ENCODE data around the gene PLCB1.
"Not testable (repeated sequence)": the region's sequence is repeated elsewhere in the genome, so short reads cannot be mapped to it uniquely, and the experiment has no call there.

PLCB1 gene

DNA sequence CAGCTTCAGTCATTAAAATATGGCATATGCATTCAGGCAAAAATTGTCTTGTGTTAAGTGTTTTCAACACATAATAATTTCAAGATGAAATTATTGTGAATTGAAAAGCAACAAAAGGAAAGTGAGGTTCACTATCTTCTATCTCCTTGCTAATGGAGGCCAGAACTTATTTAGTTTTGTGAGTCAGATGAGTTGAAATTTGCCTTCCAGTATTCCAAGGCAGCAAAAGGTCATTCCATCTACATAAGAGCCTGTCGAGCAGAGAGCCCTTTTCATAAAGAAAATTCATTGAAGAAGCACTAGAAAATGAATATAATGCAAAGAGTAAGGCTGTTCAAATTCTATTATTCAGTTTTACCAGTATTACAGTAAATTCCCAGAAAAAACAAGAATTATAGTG, 274.3 kb downstream of the PLCB1 start:
- no peak for DNase-seq (ENCODE audit: low read depth)

DNA sequence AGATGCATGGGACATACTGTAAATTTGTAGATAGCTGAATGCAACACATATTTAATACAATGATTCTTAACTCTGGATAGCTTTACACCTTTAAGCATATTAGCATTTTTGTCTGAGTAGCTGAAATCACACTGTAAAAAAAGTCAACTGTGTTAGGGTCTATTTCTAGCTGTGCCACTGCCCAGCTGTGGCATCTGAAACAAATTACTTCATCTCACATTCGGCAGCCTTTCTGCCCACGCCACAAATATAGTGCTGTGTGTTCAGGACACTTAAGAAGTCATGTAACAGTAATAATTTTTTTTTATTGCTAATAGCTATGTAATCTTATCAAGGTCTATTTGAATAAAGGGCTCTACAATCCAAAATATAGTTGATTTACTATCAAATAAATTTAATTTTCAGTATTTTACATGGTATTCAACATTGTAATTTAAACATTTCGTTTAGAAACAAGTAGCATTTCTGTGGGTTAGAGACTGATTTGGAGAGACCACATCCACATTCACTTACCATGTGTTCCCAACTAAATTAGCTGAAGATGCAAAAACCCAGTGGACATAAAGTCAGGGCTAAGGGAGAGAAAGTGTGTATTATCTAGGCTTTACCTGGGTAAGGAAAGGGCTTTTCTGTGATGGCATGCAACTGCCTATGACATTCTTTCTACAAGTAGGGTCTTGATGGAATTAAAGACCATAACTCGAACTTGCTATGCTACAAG, 276.7 kb downstream of the PLCB1 start:
- no peak for DNase-seq (ENCODE audit: low read depth)

DNA sequence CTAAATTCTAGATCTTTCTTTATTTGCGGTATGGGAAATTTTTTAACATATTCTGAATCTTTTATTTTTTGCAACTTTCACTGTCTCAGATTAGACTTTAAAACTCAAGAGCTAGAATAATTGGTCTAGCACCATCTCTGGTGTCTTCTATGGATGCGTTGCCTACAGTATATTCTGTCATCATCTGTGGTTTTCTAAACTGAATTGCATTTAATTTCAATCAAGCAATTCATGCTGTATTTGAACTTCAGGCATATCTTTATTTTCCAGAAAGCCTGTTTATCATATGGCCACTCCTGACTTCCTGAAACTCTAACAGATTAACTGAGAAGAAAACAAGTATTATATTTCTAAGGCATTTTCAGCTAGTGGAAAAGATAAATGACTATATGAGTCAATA, 281.6 kb downstream of the PLCB1 start:
- DNase-seq (ENCODE audit: low read depth): no peak

DNA sequence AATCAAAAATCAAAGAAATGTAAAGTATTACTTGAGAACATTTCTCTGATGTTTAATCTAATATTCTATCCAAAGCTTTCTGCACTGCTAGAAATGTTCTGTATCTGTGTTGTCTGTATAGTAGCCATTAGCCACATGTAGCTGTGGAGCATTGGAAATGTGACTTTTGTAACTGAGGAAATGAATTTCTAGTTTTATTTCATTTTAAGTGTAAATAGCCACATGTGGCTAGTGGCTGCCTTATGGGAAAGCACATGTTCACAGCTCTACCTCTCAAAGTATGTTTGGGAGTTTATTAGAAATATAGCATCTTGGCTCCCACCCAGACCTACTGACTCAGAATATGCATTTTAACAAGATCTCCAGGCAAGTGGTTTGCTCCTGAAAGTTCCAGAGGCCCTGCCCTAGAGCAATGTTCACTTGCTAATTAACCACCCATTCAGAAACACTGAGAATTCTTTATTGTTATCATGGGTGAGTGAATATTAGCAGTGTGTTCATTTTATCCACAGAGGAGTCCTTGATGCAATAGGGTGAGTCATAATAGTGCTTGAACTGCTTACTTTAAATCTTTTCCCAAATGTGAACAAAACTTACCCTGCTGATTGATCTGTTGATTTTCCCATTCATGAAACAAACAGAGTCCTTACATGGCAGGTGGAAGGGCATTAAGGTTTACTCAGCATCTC, 282.7 kb downstream of the PLCB1 start:
- peak; percentile 62 for DNase-seq (ENCODE audit: low read depth)

DNA sequence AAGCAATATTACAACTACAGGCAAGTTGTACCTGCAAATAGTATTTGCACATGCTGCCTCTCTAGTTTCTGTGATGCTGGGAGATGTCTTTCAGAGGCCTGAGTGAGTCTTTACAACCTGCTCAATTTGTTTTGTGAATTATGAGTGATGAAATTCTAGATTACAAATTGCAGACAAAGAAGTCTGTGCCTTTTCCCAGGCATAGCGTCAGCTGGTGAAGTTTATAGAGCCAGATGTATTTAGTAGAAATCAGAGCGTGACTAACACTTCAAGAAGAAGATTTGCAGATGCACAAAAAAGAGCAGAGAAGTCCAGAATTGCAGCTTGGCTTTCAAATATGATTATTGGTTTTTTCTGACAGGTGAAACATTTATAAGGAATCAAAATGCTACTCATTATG, 289.9 kb downstream of the PLCB1 start:
- DNase-seq (ENCODE audit: low read depth): no peak

DNA sequence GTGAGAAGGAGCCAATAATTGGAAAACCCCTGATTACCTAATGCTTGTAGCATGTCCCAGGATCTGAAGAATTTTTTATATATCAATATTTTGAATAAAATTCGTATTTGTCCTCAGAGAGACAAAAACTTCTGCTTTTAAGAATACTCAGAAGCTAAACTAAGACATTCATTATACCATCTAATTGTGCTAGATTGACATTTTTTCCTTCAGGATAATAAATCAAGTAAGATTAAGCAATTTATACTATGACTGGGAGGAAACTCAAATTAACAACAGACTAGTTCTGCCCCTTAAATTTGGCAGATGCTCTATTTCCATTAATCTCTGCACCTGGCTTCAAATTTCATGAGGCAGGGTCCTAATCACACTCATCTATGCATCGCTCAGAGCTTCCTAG, 291.4 kb downstream of the PLCB1 start:
- DNase-seq (ENCODE audit: low read depth): no peak

DNA sequence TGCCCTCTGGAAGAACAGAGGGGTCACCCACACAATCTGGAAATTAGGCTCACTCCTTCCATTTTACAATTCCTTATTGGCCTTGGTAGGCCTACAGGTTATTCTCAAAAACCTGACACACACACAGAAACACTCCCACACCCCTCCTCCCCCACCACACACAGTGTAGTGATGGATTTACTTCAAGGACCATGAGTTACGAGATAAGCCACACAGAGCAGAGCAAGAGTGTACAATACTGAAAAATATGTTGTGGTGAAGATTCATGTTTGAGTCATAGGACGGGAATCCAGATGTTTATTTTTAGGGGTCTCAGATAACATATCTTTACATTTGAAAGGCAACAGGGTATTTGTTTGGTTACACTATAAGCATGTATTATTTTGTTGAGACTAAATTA, 291.9 kb downstream of the PLCB1 start:
- DNase-seq (ENCODE audit: low read depth): no peak

DNA sequence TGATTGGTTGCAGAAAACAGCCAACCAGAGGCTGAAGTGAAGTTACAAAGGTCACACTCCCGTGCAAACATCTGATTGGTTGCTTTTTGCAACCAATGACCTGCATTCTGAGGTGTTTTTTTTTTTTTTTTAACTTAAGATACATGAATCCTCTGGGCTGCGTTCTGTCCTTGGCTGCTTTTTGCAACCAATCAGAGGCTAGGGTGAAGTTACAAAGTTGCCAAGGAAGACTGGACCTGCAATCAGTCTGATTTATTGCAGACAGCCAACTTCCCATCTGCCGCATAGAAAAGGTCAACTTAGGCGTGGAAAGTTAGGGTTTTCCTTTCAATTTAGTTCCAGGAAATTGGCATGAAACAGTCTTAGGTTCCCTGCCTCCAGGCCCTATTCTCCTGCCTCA, 292.9 kb downstream of the PLCB1 start:
- no peak for DNase-seq (ENCODE audit: low read depth)

DNA sequence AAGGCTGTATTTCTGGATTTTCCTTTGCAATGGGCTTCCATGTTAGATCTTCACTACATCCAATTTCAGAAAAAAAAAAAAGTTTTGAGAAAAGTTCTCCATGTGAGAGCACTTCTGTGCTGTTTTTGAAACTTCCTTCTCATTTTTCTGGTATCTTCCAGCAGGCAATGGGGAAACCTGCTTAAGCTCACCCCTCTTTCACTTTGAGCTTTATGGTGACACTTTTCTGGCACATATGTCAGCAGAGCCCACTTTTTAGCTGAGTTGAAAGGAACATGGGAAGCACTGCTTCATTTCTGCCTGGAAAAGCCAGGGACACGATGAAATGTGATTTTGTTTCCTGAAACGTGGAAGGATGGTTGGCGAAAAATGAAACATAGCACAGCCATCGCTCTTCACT, 293.7 kb downstream of the PLCB1 start:
- DNase-seq (ENCODE audit: low read depth): no peak

DNA sequence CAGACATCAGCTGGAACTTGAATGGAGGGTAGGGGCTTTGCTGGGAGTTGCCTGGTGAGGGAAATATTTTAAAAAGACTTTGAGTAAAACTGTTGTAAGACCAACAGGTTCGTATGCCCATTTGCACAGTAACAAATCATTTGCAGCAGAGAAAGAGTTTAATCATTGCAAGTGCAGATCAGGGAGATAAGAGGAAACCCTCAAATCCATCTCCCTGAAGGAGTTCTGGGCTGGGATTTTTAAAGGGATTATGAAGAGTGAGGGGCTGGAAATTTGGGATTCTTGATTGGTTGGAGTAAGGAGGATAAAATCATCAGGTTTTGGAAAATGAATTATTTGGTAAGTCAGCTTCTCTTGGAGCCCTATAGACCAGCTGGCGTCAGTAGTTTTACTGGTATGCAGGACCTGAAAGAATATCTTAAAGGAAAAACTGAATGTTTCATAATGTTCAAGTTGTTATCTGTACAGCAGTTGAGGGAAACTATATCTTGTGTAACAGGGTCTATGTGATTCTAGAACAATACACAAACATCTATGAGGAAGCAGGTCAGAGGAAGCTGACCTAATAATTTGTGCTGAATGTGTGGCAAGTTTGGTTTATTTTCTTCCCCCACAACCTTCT, 295.5 kb downstream of the PLCB1 start:
- no peak for DNase-seq (ENCODE audit: low read depth)

DNA sequence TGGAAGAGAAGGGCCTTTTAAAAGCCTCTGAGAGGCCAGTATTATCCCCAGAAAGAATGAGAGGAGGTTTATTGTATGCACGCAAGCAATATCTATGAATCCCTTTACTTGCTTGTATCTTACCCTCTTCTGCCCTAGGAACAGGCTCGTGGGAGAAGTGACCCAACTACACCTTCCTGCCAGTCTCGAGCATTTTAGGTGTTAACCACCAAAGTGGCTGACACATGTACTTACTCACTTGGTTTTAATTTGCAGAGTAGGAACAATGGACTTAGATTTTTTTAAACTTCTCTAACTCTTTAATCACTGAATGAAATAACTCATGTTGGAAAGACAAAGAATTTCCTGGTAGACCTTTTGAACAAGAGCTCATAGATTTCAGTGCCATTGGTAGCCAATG, 296.9 kb downstream of the PLCB1 start:
- no peak for DNase-seq (ENCODE audit: low read depth)

DNA sequence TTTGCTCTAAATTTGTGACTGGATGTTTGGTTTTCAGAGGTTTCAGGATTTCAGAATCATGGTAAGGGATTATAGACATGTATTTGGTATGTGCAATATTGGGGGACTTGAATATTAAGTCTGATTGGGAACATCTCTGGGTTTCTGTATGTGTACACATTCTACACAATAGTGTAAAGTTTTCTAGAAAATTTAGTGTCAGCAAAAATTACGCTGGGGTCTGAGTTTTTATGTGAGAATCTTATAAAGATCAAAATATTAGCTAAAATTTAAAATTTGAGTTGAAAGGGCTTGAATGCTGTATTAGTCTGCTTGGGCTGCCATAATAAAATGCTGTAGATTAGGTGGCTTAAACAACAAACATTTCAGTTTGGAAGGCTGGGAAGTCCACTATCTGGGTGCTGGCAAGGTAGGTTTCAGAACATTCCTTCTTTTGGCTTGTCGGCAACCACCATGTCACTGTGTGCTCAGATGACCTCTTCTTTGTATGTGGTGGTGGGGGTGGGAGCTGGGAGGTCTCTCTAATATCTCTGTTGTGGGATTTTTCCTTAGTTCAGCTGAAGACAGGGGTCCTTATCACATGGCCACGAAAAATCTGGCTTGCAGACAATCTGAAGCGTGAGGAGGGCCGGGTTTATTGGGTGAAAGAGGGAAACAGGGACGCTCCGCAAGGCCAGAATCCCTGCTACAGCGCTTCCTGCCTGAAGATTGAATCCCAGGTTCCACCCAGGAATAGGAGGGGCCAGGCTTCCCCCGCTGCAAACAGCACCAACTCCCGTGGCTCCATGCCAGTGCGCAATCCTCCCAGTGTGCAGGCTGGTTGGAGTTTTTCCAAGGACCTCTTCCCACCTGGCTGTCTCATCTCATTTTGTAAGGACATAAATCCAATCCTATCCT, 299.7 kb downstream of the PLCB1 start:
- DNase-seq (ENCODE audit: low read depth): no peak

DNA sequence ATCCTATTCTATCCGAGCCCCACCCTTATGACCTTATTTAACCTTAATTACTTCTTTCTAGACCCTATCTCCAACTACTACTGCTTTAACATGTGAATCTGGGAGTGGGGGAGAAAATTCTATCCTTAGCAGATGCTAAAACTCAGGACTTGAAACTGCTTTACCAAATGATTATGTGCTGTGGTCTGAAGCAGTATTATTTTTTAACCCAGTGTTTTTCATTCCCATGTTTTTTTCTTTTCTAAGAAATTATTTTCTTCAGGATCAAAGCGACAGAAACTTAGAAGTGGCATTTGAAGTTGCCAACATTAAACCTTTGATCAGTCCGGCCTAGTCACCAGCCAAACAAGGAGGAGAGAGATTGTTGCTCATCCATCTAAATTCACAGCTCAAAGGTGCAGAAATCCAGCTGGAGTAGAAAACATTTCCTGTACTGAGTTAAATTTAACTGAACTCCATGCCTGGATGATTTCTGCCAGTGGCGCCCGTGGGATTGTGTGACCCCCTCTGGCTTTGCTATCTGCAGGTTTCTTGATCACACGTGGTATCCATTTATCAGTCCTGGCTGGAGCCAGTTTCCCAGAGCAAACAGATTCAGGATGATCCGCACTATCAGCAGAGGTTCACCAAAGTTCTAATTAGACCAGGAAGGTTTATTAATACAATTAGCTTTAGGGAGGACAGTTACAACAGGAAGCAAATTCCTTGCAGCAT, 300.5 kb downstream of the PLCB1 start:
- DNase-seq (ENCODE audit: low read depth): no peak

DNA sequence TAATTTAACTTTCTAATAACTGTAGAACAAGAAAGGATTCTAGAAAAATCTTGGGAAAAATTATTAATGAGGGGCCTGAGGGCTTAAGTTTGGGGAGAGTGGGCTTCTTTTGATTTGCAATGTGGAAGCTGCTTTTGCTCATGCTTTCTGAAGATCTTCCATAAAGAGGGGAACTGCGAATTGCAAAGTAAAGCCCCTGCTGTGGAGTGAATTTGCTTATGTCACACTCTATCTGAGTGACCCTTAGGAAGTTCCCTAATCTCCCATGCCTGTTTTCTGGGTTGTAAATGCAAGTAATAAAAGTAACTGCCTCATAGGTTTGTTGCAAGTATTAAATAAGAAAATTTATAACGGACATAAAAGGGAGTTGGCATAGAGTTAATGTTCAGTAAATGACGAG, 301.2 kb downstream of the PLCB1 start:
- no peak for DNase-seq (ENCODE audit: low read depth)

DNA sequence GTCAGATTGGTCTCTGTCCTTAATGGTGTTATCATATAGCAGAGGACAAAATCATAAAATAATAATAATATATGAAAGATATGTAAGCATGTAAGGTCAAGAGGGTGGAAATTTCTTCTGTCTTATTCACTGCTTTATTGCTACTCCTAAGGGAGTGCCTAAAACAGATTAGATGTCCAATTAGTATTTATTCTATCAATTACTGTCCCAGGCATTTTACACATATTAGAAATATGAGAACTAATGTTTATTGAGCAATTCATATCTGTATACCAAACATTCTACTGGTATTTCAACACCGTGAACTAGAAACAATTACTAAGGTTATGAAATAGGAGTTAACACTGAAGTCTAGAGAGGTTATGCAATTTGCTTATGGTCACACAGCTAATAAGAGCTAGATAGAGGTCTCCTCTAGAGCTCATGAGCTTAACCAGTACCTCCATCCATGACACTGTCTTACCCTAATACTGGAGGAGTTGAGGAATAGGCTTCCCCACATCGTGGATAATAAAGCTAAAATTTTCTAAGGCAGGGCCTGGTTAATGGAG, 302.3 kb downstream of the PLCB1 start:
- peak; percentile 71 for DNase-seq (ENCODE audit: low read depth)

DNA sequence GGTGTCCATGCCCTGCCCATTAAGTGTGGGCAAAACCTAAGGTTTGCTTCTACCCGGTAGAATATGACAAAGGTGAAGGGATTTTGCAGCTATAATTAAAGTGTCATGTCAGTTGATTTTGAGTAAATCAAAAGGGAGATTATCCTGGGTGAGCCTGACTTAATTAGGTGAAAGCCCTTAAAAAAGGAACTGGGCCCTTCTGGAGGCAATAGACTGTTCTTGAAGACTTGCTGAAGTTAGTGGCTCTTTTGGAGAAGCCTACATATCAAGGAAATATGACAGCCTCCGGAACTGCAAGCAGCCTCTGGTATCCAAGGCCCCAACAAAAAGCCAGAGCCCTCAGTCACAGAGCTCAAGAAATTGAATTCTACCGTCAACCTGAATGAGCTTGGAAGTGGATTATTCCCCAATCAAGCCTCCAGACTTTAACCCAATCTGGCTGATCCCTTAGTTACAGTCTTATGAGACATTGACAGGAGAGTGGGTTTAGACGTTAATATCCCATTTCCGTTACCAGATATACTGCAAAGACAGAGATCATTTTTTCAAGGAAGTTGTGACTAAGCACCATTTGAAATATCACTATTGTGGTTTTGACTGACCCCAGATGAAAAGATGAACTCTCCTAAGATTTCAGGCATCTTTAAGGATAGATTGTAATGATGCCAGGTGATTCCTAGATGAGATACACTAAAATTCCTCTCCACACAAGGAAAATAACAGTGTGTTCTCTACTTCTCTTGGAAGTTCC, 303.4 kb downstream of the PLCB1 start:
- DNase-seq (ENCODE audit: low read depth): no peak

DNA sequence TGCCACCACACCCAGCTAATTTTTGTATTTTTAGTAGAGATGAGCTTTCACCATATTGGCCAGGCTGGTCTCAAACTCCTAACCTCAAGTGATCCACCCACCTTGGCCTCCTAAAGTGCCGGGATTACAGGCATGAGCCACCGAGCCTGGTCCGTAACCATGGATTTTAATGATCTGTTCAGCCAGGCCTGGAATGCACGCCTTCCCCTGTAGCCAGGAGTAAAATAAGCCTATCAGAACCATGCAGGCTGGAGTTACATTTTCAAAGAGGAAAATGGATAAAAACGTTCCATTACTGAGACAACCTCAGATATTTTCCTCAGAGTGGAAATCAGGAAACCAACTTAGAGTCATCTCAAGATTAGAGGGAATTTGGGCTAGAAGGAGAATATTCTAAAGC, 304.9 kb downstream of the PLCB1 start:
- not testable (repeated sequence) for DNase-seq (ENCODE audit: low read depth)

DNA sequence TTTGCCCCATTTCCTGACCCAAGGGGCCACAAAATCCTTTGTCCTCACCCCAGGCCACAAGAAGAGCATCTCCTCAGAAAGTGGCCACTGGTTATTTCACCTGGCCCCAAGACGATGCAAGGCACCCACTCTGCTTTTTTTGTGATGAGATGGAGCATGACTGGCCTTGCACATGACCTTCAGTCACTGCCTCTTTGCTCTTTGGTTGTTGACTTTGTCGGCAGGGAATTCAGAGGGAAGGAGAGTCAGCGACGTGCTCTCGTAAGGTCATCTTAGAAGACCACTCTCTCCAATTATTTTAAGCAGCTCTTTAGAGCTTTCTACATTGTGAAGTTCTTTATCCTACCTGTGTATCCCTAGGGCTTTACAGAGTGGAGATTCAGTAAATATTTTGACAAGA, 306.7 kb downstream of the PLCB1 start:
- no peak for DNase-seq (ENCODE audit: low read depth)

DNA sequence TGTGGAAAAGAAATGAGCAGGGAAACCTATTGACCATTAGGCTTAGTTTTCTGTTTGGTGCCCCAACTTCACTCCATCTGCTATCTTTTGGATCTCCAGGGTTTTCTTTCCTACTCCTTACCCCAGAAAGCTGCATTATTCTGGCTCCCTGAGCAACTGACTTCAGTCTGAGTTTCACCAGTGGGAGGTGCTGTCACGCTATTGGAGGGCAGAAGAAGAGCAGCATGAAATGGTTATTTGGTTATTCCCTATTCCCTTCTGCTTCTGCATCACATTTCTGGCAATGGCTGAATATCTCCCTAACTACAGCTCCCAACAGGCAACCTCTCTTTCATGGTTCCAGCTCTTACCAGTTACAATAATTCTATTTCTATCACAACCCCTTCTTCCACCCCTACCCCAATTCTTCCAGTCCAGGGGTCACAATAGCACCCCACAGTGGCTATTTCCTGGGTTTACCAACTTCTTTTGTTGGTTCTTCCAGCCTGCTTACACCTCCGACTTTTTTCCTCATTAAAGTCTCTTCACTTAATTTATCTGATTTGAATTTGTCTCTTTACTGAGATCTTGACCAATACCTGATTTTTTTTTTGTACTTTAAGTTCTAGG, 311.5 kb downstream of the PLCB1 start:
- no peak for DNase-seq (ENCODE audit: low read depth)
